Stimulated activated CD8-positive, alpha-beta memory T cell treated with anti-CD3 and anti-CD28 coated beads, Interleukin-7, amount 100 ng/mL, for 1 hour (primary cell): Measurements from ENCODE around the gene RMND5B.
"Not testable (repeated sequence)": the region's sequence is repeated elsewhere in the genome, so short reads cannot be mapped to it uniquely, and the experiment has no call there.

Source experiments
- DNase-seq, 2 donors: peaks; one replicate each; pipeline ENCODE4 v3.0.0-alpha.2; 2020; ENCODE audit warnings: low read depth in 2 of 2

Gene RMND5B

GRCh38 chr5:178113841-178114324 is 16.9 kb upstream of the RMND5B start:
- DNase-seq: no peak

- DNase-seq: peak; percentile 30 to 33
Observed at GRCh38 chr5:178114325-178115135, 16.3 kb upstream of the RMND5B start.

GRCh38 chr5:178115136-178115813 is 15.5 kb upstream of the RMND5B start:
- no peak for DNase-seq

- no peak for DNase-seq
Observed at GRCh38 chr5:178115814-178116142, 15.0 kb upstream of the RMND5B start.

- DNase-seq: peak; percentile 43 to 67
Observed at GRCh38 chr5:178116143-178116885, 14.5 kb upstream of the RMND5B start.

- no peak for DNase-seq
Observed at GRCh38 chr5:178117923-178118701, 12.7 kb upstream of the RMND5B start.

- no peak for DNase-seq
Observed at GRCh38 chr5:178119915-178120606, 10.8 kb upstream of the RMND5B start.

GRCh38 chr5:178120607-178121357 is 10.0 kb upstream of the RMND5B start:
- peak; percentile 36 to 51 for DNase-seq

GRCh38 chr5:178121391-178122276 is 9.2 kb upstream of the RMND5B start:
- DNase-seq: no peak

GRCh38 chr5:178122346-178122745 is 8.5 kb upstream of the RMND5B start:
- DNase-seq: no peak

- DNase-seq: no peak
Observed at GRCh38 chr5:178123094-178123965, 7.5 kb upstream of the RMND5B start.

- DNase-seq: no peak
Observed at GRCh38 chr5:178123966-178124925, 6.6 kb upstream of the RMND5B start.

- no peak for DNase-seq
Observed at GRCh38 chr5:178125253-178125906, 5.4 kb upstream of the RMND5B start.

GRCh38 chr5:178126556-178126955 is 4.3 kb upstream of the RMND5B start:
- DNase-seq: no peak

GRCh38 chr5:178127300-178128009 is 3.4 kb upstream of the RMND5B start:
- DNase-seq: not testable (repeated sequence)

- no peak for DNase-seq
Observed at GRCh38 chr5:178129296-178129695, 1.5 kb upstream of the RMND5B start.
